ENCODE results near the gene LY6G5C. TPM values are rescaled to one million over a fixed set of nuclear protein-coding genes. Genes with fewer than 3 reads are reported as not detected.

The LY6G5C gene
- total and polyA plus RNA-seq, 7 donors = 0.68 to 3.2 (median 1.5) TPM; not detected in 1

DNA sequence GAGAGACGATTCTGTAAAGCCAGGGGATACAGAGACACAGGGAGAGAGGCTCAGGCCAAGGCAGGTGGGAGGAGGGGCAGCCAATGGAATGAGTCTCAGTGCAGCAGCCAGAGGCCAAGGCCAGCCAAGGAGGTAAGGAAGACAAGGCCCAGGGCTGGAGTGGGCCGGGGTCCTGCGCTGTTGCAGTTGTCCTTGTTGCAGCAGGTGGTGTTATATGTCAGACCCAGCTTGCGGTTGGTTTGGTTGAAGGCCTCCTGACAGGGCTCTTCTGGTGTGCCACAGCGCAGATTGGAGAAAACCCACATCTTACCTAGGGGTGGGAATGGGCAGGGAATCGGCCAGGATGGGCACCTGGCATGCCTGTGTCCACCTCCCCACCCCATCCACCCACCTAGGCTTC, 38.1 kb upstream of the LY6G5C start:
- no peak for TF ChIP-seq EP300 (IDR thresholded peaks at IDR 0.05)
- TF ChIP-seq, protein P1, sequence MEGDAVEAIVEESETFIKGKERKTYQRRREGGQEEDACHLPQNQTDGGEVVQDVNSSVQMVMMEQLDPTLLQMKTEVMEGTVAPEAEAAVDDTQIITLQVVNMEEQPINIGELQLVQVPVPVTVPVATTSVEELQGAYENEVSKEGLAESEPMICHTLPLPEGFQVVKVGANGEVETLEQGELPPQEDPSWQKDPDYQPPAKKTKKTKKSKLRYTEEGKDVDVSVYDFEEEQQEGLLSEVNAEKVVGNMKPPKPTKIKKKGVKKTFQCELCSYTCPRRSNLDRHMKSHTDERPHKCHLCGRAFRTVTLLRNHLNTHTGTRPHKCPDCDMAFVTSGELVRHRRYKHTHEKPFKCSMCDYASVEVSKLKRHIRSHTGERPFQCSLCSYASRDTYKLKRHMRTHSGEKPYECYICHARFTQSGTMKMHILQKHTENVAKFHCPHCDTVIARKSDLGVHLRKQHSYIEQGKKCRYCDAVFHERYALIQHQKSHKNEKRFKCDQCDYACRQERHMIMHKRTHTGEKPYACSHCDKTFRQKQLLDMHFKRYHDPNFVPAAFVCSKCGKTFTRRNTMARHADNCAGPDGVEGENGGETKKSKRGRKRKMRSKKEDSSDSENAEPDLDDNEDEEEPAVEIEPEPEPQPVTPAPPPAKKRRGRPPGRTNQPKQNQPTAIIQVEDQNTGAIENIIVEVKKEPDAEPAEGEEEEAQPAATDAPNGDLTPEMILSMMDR (IDR thresholded peaks at IDR 0.05) = no peak
- no peak for TF ChIP-seq POLR2AphosphoS5 (IDR thresholded peaks at IDR 0.05)
- no peak for TF ChIP-seq POLR2A (IDR thresholded peaks at IDR 0.05)
- Histone ChIP-seq H3K27ac (no peak overlapping the region), H3K4me3 (no peak overlapping the region), H3K27me3 (no peaks in the 10 kb centered on the region), H3K4me1 (peaks cover 0 to 11% (median 10%) of the 10 kb centered on the region in 4 donors), H3K9me3 (no peaks in the 10 kb centered on the region), H3K36me3 (no peaks in the 10 kb centered on the region)
- intact Hi-C loops (cut with DNase I) = no loop called here
- DNase-seq = no peak
- WGBS, 2 donors = 67 to 82% methylated on average over 6 of the region's 6 CpGs

GRCh38 chr6:31718265-31718664, 37.4 kb upstream of the LY6G5C start:
- Histone ChIP-seq H3K27ac (no peak overlapping the region), H3K36me3 (no peaks in the 10 kb centered on the region)

DNA sequence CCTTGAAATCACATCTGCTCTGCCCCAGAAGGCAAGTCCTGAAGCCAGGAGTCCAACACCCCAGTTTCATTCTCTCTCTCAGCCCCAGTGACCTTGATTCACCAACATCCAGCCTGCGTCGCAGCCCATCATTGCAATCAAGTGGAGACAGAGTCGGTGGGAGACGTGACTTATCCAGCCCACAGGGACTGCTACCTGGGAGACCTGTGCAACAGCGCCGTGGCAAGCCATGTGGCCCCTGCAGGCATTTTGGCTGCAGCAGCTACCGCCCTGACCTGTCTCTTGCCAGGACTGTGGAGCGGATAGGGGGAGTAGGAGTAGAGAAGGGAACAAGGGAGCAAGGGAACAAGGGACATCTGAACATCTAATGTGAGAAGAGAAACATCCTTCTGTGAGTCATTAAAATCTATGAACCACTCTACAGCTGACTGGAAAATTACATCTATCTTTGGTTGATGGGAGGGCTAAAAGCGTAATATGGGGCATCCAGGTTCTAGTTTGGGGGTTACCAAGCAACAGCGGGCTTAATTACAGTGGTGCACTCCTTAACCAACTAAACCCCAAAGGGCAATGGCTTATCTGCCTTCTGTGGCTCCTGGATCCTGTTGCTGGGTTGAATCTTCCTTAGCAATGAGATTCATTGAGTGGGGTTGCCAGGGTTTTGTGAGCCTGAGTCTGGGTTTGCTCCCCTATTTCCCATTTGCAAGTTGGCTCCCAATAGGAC, 36.8 kb upstream of the LY6G5C start:
- no peaks in the 10 kb centered on the region for H3K36me3 ChIP-seq

More at GRCh38 chr6:31718265-31718664, 37.4 kb upstream of the LY6G5C start:
- intact Hi-C loops (cut with DNase I) = no loop called here
- DNase-seq = no peak
- WGBS, 2 donors = 18 to 67% methylated on average over 1 of the region's 1 CpG
- H3K4me3 ChIP-seq = no peak overlapping the region
- H3K9me3 ChIP-seq = no peaks in the 10 kb centered on the region
- H3K4me1 ChIP-seq = peaks cover 0 to 11% (median 10%) of the 10 kb centered on the region in 4 donors
- TF ChIP-seq, protein P1 (IDR thresholded peaks at IDR 0.05) = no peak
- TF ChIP-seq POLR2AphosphoS5 (IDR thresholded peaks at IDR 0.05) = no peak
- no peak for TF ChIP-seq POLR2A (IDR thresholded peaks at IDR 0.05)
- TF ChIP-seq EP300 (IDR thresholded peaks at IDR 0.05) = no peak
- no peaks in the 10 kb centered on the region for H3K27me3 ChIP-seq

DNA sequence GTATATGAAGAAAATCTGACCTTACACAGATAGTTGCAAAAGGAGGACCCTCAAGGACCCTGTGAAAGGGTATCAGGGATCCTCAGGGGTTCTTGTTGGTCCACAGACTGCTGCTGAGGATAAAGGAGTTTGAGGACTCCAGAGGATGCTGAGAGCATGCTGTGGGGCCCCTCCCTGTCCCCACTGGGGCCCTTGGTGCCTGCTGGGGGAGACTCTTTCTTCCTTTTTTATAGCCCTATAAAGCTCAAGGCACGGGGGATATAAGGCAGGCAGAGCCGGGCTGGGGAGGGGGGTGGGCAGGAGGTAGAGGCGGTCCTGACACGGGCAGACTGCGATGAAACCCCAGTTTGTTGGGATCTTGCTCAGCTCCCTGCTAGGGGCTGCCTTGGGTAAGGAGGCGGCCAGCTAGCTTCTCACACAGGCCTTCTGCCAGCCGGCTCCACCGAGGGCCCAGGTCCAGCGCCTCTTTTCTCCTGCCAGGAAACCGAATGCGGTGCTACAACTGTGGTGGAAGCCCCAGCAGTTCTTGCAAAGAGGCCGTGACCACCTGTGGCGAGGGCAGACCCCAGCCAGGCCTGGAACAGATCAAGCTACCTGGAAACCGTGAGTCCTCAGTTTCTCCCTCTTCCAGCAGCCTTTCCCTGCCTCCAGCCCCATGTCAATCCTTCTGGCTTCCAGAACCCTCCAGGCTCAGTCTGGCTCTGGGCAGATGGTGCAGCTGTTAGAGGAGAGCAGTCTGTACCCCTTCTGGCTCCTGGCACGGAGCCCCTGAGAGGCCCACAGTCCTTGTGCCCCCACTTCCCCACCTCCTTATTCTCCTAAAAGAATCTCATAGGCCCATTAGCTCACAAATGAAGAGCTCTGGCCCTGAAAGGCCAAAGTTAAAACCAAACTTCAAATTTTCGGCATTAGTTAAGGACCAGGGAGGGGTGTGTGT, 34.4 kb upstream of the LY6G5C start, which contains the start of gene LY6G6D:
Gene LY6G6D (plus strand): TSS at position 327 of the 937 bp plus-strand sequence. CDS start 8 bp downstream, at position 335.
- WGBS, 2 donors = 78% methylated on average over 16 of the region's 16 CpGs
- no peak for TF ChIP-seq POLR2AphosphoS5 (IDR thresholded peaks at IDR 0.05)
- TF ChIP-seq POLR2A (IDR thresholded peaks at IDR 0.05) = no peak
- no peak for TF ChIP-seq EP300 (IDR thresholded peaks at IDR 0.05)
- TF ChIP-seq, protein P1 (IDR thresholded peaks at IDR 0.05) = no peak
- Histone ChIP-seq H3K27me3 (no peaks in the 10 kb centered on the region), H3K4me1 (peaks cover 0 to 11% (median 10%) of the 10 kb centered on the region in 4 donors), H3K9me3 (no peaks in the 10 kb centered on the region), H3K27ac (peak within 1 kb of the TSS in 3 of 4 donors; percentile 71 to 74 (median 72)), H3K36me3 (no peaks in the 10 kb centered on the region), H3K4me3 (no peak within 1 kb of the TSS)
- DNase-seq = no peak
- intact Hi-C loops (cut with DNase I) = no loop called here

More for the DNA sequence above, 36.8 kb upstream of the LY6G5C start:
- DNase-seq = no peak
- Histone ChIP-seq H3K27ac (no peak overlapping the region), H3K27me3 (no peaks in the 10 kb centered on the region), H3K4me3 (no peak overlapping the region), H3K4me1 (peaks cover 0 to 11% (median 10%) of the 10 kb centered on the region in 4 donors), H3K9me3 (no peaks in the 10 kb centered on the region)
- no peak for TF ChIP-seq POLR2A (IDR thresholded peaks at IDR 0.05)
- no peak for TF ChIP-seq EP300 (IDR thresholded peaks at IDR 0.05)
- TF ChIP-seq POLR2AphosphoS5 (IDR thresholded peaks at IDR 0.05) = no peak
- WGBS, 2 donors = 76 to 85% methylated on average over 10 of the region's 10 CpGs
- intact Hi-C loops (cut with DNase I) = no loop called here

Measured in sigmoid colon (tissue), 7 donors.